Stimulated activated CD4-positive, alpha-beta T cell treated with anti-CD3 and anti-CD28 coated beads, Interleukin-2, amount 100 ng/mL, for 4 hours (primary cell): ENCODE data around the gene PLB1.

ENCODE experiments used
- DNase-seq: peaks from one replicate; pipeline ENCODE4 v3.0.0-alpha.2; 2020; ENCODE audit warnings: low read depth

The PLB1 gene

DNA sequence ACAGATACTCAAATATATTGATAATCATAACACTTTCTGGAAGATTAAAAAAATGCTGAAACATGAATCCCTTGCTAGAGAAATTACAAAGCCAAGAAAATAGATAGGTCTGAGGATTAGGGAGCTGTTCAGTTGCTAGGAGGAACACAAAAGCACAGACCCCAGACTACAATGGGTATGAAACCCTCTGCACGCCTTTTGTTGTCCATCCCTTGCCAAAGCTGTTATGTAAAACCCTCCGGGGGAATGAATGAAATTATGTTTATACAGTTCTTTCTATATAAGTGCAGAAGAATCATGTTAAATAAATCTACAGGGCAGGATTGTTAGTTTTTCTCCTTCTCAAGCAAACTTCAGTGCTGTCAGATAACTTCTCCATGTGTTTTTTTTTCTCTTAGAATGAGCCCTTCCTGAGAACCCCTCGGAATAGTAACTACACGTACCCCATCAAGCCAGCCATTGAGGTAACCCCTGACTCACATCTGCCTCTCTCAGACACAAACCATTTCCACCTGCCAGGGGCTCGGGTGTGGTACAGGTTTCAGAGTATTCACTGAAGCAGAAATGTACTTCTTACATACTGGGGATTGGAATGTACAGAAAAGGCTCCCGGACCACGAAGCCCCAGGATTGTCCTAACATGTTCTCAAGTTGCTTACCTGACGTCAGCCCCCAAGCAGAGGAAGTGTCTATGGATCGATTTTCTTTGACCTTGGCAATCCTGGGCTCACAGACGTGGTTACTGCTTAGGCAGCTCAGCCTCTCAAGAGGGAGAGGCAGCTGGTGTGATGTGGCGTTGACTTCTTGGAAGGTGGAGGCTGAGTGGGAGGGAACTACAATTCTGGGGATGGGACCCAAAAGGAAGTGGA is 118.0 kb downstream of the PLB1 start:
- DNase-seq = no peak

DNA sequence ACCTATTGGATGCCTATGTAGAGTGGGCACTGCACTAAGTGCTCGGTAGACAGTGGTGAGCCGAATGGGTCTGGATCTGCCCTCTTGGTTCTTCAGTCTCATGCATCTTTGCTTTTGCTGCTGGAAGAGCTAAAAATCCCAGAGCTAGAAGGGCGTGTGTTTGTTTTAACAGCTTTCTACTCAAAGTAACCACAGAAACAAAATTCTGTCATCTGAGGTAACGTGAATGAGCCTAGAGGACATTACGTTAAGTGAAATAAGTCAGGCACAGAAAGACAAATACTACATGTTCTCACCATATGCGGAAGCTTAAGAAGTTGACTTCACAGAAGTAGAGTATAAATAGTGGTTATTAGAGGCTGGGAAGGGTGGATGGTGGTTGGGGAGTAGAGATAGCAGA is 119.8 kb downstream of the PLB1 start:
- DNase-seq = no peak

DNA sequence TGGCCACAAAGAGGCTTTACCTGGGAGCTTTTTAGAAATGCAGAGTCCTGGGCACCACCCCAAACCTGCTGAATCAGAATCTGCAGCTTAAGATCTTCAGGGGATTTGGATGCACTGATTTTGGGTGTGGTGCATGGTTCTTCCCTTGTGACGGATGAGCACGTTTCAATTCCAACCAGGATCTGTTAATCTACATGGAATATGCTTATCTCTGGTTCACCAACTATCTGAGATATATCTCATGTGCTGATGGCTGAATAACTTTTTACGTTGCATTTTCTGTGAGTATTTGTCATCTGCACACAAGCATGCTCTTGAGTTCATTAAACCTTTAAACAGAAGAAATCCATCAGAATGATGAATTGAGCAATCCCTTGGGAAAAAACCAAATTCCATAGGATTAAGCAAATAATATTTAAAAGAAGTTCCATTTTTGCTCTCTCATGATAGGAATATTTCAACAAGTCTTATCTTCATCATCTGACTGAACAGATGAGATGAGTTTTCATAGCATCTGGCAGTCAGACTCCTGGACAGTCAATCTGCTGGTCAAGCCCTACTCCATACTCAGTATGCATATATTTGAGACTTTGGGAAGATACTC is 120.6 kb downstream of the PLB1 start:
- DNase-seq = no peak

DNA sequence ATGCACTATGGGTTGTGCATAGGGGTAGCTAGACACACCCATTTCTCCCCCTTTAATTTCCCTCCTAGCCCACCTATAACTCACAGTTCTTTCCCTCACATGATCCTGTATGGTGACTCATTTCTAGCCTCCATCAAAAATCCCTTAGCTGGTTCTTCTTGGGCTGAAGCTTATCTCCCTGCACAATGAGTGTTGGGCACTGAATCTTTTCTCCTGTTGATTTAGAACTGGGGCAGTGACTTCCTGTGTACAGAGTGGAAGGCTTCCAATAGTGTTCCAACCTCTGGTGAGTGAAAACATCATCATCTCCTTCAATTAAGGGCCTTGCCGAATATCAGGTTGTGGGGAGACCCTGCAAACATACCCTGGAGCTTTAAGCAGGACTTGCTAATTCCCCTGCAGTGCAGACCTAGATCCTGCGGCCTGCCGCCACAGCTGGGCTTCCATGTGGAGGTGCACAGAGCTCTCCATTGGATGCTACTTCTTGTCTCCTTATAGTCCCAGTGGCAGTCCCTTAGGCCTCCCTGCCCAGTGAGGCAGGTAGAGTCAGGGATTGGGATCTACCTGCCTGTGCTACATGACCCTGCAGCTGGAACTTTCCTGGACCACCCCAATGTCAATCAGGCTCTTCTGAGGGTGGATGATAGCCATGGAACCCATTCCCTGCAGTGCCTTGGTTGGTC is 121.8 kb downstream of the PLB1 start:
- no peak for DNase-seq

DNA sequence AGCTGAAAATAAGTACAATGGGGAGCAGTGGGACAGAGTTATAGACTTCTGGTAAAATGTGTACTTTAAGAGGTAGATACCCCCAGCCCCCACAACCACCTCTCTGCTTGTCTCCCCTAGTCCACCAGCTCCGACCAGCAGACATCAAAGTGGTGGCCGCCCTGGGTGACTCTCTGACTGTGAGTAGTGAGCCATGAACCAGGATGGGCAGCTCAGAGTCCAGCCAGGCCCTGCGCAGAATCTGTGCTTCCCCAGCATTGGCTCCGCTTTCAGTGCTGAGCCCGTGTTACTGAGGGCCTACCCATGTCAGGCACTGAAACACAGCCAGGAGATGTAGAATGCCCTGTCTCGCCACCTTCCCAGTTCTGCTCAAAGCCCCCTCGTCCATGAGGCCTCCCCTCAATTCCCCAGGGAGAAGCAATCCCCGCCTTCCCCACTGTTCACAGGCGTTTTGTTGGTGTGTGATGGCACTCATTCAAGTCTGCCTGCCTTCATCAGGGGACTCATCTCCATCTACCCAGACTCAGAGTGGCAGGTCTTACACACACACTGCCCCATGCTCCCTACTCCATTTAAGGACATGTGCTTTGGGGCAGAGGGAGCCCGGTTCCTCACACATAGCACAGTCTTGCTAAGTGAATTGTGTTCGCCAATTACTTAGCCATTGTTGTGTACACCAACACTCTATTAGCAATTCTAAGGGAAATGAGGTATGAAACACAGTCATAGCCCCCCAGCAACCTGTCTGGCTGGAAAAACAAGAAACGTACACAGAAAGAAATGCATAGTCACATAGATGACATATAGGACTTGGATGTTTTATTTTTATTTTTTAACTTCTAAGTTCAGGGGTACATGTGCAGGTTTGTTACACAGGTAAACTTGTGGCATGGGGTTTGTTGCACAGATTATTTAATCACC is 122.6 kb downstream of the PLB1 start:
- DNase-seq = no peak

DNA sequence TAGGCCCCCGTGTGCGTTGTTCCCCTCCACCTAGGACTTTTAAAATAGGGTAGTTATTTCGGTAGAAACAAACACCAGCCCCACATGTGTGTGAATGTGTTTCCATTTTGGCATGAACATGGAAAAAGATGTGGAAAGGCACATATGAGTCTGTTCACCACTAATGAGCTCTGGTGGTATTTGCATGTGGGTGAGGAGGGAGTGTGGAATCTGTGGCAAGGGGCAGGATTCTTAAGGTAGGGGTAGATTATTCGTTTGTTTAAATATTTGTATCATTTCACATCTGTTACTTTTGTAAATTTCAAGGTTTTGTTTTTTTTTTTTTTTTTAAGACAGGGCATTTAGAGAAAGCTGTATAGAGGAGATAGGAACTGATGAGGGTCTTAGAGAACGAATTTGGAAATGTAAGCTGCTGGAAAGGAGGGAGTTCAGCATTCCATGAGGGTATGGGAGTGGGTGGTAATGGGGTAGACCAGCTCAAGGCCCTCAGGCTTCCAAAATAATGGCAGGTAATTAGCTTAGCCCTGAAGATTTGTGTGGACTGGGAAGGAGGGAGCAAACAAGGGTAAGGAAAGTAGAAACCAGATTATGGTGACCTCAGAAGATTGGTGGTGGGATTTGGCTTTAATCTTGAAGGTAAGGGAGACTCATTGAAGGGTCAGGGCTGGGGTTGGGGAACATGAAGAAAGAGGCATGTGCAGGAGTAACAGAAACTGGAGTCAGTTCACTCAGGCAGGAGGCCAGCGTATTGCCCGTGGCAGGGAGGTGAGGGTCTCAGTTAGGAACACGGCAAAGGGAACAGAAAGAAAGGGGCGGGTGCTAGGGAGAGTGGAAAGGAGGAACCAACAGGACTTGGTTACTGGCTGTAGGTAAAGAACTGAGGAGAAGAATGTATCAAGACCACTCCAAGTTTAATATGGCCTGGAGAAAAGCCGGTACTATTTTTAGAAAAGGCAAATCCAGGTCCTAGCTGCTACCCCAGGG is 123.6 kb downstream of the PLB1 start:
- no peak for DNase-seq

DNA sequence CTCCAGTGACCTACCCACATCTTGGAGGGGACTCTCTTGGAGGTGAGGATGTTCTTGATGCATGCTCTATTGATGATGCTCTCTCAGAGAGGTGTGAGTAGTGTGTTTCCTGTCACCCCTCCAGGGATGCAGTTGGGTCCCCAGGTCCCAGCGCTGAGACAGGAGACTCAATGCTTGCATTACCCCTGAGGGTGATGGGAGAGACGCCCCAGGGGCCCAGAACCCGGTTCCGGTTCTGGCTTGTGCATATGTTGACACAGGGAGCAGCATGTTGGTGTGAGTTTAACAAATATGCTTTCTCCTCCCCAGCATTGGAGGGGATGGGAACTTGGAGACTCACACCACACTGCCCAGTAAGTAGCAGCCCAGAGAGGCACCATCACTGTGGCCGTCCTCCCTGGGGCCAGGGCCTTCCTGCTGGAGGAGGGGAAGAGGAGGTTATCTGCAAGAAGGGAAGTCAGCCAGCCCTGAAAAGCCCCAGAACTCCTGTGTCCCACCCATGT is 124.5 kb downstream of the PLB1 start:
- DNase-seq = no peak

DNA sequence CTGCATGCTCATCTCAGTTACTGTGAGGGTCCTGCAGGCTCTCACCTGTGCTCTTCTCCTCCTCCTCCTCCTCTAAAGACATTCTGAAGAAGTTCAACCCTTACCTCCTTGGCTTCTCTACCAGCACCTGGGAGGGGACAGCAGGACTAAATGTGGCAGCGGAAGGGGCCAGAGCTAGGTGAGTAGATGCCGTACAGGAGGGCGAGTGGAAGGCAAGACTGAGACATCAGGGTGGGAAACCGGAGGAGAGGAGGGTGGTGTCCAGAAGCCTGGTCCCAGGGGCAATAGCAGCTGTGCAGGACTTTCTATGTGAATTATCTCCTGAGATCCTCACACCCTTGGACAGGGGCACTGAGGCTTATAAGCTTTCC is 124.9 kb downstream of the PLB1 start:
- DNase-seq = no peak

DNA sequence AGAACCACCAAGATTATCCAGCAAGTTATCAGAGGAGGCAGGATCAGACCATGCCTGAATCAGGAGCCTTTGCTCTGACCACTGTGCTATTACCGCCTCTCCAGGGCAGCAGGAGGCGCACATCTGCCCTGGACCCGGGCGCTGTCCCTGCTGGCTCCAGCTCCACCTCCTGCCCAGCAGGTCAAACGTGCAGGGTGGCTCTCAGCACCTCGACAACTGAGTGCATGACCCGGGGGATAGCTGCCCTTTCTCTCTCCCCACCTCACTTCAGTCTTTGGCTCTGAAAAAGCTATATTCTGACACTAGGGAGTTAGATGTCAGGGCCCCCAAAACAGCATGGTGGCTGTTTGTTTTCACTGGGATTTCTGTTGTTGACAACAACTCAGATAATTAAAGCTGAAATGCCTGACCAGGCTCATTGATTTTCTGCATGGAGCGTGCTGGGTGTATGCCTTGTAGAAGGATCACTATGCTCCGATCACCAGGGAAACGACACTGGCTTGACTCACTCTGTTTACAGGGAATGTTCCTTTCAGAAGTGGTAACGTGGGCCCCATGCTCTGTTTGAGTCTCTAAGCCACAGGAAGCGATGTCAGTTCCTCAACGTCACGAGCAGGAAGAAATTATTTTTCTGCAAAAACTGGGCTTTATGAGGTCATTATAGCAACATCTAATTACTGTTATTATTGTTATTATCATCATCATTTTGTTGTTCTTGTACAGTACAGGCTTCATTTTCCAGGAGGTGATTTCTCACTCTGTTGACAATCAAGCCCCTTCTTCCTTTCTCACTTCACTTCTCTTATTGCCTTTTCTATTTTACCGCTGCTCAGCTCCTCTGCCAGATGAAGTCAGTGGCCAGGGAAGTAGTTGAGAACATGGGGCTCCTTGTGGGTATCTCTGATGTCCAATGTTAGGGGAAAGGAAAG is 125.6 kb downstream of the PLB1 start:
- peak; percentile 65 for DNase-seq

DNA sequence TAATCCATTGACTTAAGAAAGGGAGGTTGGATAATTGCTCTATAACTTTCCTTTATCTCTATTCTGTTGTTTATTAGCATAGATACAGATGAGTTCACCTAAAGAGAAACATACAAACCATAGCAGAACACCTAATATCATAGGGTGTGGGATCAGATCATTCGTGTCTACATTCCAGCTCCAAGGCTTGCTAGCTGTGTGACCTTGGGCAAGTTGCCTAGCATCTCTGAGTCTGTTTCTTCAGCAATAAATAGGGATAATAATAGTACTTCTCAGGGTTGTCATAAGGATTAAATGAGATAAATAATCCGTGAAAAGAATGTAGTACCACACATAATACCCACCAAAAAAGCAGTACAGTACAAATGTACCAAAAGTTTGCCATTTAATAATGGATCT is 126.2 kb downstream of the PLB1 start:
- DNase-seq = no peak

DNA sequence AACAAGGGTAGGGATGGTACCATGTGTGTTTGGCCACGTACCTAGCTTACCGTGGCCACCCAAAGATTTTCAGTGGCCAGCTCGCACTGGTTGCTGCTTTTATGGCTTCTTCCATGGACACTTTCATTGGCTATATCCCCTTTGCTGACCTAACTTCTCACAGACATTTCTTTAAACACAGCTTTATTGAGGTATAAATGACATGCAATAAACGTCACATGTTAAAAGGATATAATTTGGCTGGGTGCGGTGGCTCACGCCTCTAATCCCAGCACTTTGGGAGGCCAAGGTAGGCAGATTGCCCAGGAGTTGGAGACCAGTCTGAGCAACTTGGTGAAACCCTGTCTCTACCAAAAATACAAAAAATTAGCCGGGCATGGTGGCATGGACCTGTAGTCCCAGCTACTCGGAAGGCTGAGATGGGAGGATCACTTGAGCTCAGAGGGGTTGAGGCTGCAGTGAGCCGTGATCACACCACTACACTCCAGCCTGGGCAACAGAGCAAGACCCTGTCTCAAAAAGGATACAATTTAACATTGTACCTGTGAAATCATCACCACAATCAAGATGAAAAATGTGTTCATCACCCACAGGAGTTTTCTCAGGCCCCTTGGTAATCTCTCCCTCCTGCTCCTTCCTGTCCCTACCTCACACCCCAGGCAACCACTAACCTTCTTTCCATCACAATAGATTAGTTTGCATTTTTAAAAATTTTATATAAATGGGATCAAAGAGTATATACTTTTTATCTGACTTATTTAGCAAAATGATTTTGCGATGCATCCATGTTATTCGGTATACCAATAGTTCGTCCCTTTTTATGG is 127.9 kb downstream of the PLB1 start:
- DNase-seq = no peak

DNA sequence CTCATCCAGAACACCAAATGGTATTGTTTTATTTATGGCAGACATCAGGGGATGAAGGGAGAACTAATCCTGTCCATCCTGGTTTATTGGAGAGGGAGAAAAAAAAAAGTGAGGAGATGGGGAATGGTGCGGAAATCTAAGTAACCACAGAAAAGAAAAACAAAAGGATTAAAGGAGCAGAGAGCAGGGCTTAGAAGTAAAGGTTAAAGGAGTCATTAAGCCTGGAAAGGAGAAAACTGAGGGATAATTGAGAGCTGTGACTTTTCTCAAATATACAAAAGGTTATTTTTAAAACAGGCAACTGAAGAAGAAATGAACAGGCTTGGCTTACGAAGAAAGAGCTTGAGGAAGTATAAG is 128.6 kb downstream of the PLB1 start:
- DNase-seq = no peak

DNA sequence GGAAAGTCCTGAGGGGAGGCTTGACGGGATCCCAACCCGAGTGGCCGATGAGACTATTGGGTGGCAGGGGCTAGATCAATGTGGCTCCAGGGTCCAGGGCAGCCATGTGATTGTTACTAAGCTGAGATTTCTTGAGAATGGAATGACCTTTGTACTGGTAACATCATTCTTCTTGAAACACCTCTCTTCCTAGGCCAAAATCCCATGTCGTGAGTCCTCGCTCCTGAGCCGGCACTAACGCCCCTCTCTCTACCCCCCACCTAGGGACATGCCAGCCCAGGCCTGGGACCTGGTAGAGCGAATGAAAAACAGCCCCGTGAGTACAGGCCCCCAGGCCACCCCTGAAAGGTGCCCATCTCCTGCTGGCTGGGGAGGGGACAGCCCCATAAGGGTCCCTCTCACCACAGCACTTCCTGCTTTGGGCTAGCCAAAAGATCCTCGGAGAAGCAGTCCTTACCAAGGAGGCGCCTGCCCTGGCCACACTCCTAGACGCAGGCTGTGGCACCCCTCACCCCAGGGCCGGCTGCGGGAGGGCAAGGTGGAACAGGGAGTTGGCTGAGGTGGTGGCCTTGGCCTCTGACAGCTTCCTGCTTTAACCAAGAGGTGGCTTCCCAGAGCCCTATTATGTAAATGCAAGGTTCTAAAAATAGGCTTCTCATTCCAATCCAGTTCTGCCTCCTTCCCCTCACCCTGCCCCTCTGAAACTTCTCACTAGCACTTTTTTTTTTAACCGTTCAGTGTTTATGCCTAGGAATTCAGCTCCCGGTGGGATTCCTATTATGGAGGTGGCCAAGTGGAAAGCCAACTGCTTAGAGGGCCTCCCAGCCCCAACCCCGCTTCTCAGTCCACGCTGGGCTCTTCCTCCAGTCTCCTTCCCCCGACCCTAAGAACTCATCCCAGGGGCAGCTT is 129.2 kb downstream of the PLB1 start:
- no peak for DNase-seq

DNA sequence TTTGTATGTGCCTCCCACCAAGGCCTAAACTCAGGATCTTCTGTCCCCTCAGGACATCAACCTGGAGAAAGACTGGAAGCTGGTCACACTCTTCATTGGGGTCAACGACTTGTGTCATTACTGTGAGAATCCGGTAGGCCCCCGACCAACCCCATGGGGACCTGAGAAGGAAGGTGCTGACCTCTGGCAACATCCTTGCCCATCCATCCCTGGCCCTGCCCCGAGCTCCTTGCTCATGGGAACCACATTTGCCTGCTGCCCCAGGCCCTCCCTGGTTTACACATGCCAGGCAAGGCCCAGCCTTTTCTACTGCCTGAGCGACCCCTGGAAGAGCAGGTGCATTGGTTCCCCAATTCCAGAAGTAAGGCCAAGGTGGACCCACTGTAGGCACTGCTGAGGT is 130.5 kb downstream of the PLB1 start:
- DNase-seq = no peak

DNA sequence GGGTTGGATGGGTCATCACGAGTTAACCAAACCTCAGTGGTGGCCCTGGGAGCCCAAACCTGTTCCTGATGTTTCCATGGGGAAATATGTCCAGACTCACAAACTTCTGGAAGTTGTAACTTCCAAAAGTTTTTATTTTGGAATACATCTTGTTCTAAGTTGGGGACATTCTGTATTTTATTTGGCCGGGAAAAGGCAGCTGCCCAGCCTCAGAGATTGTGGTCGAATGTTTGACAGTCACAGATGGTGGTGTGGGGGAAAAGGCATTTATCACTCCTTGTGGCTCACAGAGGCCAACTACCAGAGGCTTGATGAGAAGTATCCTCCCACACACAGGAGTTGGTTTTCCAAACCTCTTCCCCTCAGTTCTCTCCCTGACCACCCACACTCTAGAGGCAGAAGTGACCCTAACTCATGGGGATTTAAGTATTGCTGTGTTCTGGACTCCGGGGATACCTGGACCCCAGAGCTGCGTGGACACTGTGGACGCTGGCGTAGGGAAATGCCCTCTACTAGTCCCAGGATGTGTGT is 131.1 kb downstream of the PLB1 start:
- DNase-seq = no peak

DNA sequence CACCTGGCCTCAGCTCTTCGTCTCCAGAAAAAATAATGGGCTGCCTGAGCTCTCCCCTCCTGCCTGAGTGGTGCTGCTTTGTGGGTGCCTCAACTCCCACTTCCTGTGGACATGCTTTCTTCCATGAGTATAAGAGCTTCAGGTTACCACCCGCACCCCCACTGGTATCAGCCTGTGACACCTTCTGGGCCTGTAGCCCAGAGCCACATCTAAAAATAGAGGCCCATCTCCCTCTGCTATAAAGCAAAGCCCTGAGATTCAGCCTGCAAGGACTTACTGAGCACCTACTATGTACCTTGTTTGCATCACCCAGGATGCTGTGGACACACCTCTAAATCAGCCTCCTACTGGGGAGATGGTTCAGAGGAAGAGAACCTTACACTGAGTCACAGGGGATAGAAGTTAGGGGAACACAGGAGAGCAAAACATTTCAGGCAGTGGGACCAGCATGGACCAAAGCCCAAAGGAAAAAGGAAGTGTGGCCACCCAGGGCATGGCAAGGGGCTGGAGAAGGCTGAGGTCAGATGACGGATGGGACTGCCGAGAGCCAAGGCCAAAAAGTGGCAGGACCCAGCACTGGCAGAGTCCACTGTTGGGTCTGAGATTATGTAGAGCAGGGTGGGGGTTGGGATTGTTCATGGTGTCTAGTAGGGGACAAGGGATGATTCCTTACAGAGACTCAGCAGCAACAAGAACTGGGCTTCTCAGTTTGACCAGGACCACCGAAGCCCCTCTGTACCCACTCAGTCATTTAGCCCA is 132.0 kb downstream of the PLB1 start:
- DNase-seq = no peak

DNA sequence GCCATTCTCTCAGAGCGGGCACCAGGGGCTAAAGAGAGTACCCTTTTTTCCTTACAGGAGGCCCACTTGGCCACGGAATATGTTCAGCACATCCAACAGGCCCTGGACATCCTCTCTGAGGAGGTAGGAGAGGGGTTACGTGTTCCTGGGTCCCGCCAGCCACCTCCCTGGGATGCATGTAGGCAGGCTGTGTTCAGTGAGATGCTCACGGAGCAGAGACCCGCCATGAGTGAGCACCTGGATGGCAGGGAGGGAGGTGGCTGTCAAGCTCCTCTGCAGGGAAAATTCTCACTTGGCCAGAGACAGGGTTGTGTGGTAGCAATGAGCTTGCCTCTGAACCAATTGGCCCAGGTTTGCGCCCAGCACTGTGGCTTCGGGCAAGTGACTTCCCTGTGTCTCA is 132.6 kb downstream of the PLB1 start:
- DNase-seq = no peak
